Activated B cell treated with CpG ODN at 0.5 μM for 24 hours (primary cell): ENCODE measurements around the gene CHIC2. TPM values are rescaled to one million over a fixed set of nuclear protein-coding genes. Genes with fewer than 3 reads are reported as not detected.

Source experiments
- ATAC-seq: fragments of 200-7000 bp; cut with Tn5 transposase; one replicate; pipeline ENCODE4 v1.10.0; 2021; ENCODE audit warnings: low read depth, mild to moderate bottlenecking, moderate library complexity
- CTCF ChIA-PET: fragments of 350-600 bp; sonication (Branson Sonifier 250); formaldehyde crosslinking; loops from one replicate; lab custom pipeline; 2021; ENCODE audit warnings: antibody characterized with exemption; lab: Charles Lee
- POLR2A ChIA-PET: fragments of 350-600 bp; sonication (Branson Sonifier 250); formaldehyde crosslinking; loops from one replicate; lab custom pipeline; 2021; ENCODE audit warnings: antibody characterized with exemption; lab: Charles Lee
- DNase-seq: peaks from one replicate; pipeline ENCODE4 v3.0.0; 2022
- H3K27ac Mint-ChIP-seq: one replicate; pipeline ENCODE4 v1.8.0; 2020; ENCODE audit warnings: mixed read lengths
- H3K27me3 Mint-ChIP-seq: one replicate; pipeline ENCODE4 v1.8.0; 2021; ENCODE audit warnings: mixed read lengths
- H3K36me3 Mint-ChIP-seq: one replicate; pipeline ENCODE4 v1.8.0; 2021; ENCODE audit warnings: low read depth, mixed read lengths
- H3K4me1 Mint-ChIP-seq: one replicate; pipeline ENCODE4 v1.8.0; 2021; ENCODE audit warnings: mixed read lengths
- H3K4me3 Mint-ChIP-seq: one replicate; pipeline ENCODE4 v1.8.0; 2020; ENCODE audit warnings: mild to moderate bottlenecking, mixed read lengths
- H3K9me3 Mint-ChIP-seq: one replicate; pipeline ENCODE4 v1.8.0; 2020; ENCODE audit warnings: mixed read lengths
- intact Hi-C: fragments of 100-400 bp; cut with micrococcal nuclease; formaldehyde crosslinking; loops from one replicate; pipeline ENCODE4 v1.15.1; 2024
- total RNA-seq: library from RNA; stranded (reverse); gene quantifications from 2 replicates; pipeline ENCODE4 v1.2.3, GENCODE V29; 2022
- TF ChIP-seq, protein P1 (sequence below): fragments of 200-600 bp; IDR thresholded peaks from one replicate; pipeline ENCODE4 v1.8.0; 2022; ENCODE audit warnings: antibody characterized with exemption, mild to moderate bottlenecking

CHIC2 gene
- total RNA-seq, 1 donor from 2014 or later: 21.6 TPM

GRCh38 chr4:54100595-54101189 is 36.3 kb upstream of the CHIC2 start:
- peaks cover 77% of the 10 kb centered on the region for H3K27me3 Mint-ChIP-seq
- DNase-seq (no peak), ATAC-seq (peak; percentile 53)
- TF ChIP-seq, protein P1, sequence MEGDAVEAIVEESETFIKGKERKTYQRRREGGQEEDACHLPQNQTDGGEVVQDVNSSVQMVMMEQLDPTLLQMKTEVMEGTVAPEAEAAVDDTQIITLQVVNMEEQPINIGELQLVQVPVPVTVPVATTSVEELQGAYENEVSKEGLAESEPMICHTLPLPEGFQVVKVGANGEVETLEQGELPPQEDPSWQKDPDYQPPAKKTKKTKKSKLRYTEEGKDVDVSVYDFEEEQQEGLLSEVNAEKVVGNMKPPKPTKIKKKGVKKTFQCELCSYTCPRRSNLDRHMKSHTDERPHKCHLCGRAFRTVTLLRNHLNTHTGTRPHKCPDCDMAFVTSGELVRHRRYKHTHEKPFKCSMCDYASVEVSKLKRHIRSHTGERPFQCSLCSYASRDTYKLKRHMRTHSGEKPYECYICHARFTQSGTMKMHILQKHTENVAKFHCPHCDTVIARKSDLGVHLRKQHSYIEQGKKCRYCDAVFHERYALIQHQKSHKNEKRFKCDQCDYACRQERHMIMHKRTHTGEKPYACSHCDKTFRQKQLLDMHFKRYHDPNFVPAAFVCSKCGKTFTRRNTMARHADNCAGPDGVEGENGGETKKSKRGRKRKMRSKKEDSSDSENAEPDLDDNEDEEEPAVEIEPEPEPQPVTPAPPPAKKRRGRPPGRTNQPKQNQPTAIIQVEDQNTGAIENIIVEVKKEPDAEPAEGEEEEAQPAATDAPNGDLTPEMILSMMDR: no peak
- peak overlapping the region; percentile 64 for H3K4me3 Mint-ChIP-seq
- peaks cover 53% of the 10 kb centered on the region for H3K4me1 Mint-ChIP-seq
- ChIA-PET POLR2A (no interaction called here), CTCF (no interaction called here)
- intact Hi-C loops: loop anchor here (5.0 to 10.0 kb wide), 2 partner anchors 193 to 396 kb away; no protein-coding TSS in a partner anchor
- H3K27ac Mint-ChIP-seq: no peak overlapping the region
- no peaks in the 10 kb centered on the region for H3K9me3 Mint-ChIP-seq
- no peaks in the 10 kb centered on the region for H3K36me3 Mint-ChIP-seq

DNA sequence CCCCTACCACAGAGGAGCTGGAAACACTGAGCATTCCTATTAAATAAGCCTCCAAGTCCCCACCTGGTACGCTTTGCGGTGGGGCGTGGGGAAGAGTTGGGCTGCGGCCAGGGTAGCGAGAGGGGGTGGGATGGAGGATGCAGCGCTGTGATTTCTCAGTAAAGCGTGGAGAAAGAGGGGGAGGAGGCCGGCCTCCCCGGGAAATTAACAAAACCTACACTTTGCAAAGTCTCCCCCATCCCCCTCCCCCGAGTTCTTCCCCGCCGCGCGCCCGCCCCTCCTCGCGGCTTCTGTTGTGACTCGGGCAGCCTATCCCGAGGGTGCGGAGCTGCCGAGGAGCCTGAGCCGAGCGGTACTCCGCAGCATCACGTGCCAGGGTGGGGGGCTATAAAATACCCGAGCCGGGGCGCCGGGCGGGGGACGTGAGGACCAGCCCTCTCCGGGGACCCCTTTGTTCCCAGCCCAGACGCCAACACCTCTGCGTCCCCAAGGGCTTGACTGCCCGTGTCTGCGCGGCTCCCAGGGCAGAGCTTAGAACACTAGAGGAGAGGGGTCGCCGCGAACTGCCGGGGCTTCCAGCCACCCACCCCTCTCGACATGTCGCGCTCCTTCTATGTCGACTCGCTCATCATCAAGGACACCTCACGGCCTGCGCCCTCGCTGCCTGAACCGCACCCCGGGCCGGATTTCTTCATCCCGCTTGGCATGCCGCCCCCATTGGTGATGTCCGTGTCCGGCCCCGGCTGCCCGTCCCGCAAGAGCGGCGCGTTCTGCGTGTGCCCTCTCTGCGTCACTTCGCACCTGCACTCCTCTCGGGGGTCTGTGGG is 35.6 kb upstream of the CHIC2 start, which contains the start of gene GSX2:
Gene GSX2 (plus strand): TSS at position 416 of the 827 bp plus-strand sequence. CDS start 182 bp downstream, at position 598.
- H3K4me1 Mint-ChIP-seq: peaks cover 52% of the 10 kb centered on the region
- TF ChIP-seq, protein P1: no peak
- CTCF ChIA-PET: interaction anchor here (1.7 kb wide), 1 partner anchor 133 kb away, joined by 4 read pairs; no protein-coding TSS in a partner anchor
- POLR2A ChIA-PET: interaction anchor here (0.6 kb wide), 1 partner anchor 1378 kb away, joined by 4 read pairs; no protein-coding TSS in a partner anchor
- no peaks in the 10 kb centered on the region for H3K9me3 Mint-ChIP-seq
- H3K27ac Mint-ChIP-seq: no peak within 1 kb of the TSS
- H3K4me3 Mint-ChIP-seq: peak within 1 kb of the TSS; percentile 64
- intact Hi-C loops: loop anchor here (1.0 to 10.0 kb wide), 4 partner anchors 9 to 395 kb away; no protein-coding TSS in a partner anchor
- ATAC-seq: peak; percentile 16
- no peak for DNase-seq
- no peaks in the 10 kb centered on the region for H3K36me3 Mint-ChIP-seq
- H3K27me3 Mint-ChIP-seq: peaks cover 77% of the 10 kb centered on the region

DNA sequence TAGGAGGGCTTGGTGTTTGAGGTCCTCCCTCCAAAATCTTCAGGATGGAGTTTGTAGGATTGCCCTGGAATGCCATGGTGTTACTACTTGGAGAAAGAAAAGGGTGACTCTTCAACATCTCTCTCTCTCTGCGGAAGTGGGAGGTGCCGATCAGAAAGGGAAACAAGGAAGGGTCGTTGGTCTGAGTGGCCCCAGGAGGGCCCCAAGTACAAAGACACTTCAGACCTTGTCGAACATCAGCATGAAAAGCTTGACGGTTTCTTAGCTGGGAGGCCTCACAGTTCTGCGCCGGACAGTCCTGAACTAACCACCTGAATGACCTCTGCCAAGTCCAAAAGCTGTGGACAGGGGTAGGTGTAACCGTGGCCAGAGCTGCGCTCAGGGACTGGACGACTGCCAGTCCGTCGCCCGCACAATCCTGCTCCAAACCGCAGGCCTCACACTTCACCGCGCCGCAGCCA is 34.9 kb upstream of the CHIC2 start:
- Mint-ChIP-seq H3K36me3 (no peaks in the 10 kb centered on the region), H3K27ac (no peak overlapping the region), H3K4me1 (peaks cover 47% of the 10 kb centered on the region), H3K9me3 (no peaks in the 10 kb centered on the region), H3K27me3 (peaks cover 77% of the 10 kb centered on the region), H3K4me3 (peak overlapping the region; percentile 64)
- ATAC-seq (no peak), DNase-seq (no peak)
- CTCF ChIA-PET: interaction anchor here (1.7 kb wide), 1 partner anchor 133 kb away, joined by 4 read pairs; no protein-coding TSS in a partner anchor
- TF ChIP-seq, protein P1: no peak
- intact Hi-C loops: loop anchor here (1.0 kb wide), 2 partner anchors 8 to 10 kb away; no protein-coding TSS in a partner anchor
- POLR2A ChIA-PET: interaction anchor here (0.6 kb wide), 1 partner anchor 1377 kb away, joined by 4 read pairs; no protein-coding TSS in a partner anchor

- Mint-ChIP-seq H3K36me3 (no peaks in the 10 kb centered on the region), H3K27me3 (peaks cover 82% of the 10 kb centered on the region), H3K9me3 (no peaks in the 10 kb centered on the region), H3K27ac (no peak overlapping the region), H3K4me1 (peaks cover 48% of the 10 kb centered on the region), H3K4me3 (peak overlapping the region; percentile 8)
- POLR2A ChIA-PET: no interaction called here
- TF ChIP-seq, protein P1: no peak
- ATAC-seq (no peak), DNase-seq (no peak)
- CTCF ChIA-PET: interaction anchor here (1.7 kb wide), 1 partner anchor 134 kb away, joined by 4 read pairs; no protein-coding TSS in a partner anchor
- intact Hi-C loops: no loop called here
These were observed 34.0 kb upstream of the CHIC2 start for GRCh38 chr4:54098375-54098774.
